Aorta (tissue), 5 donors: ENCODE measurements around the gene CLIC3. TPM values are rescaled to one million over a fixed set of nuclear protein-coding genes. Genes with fewer than 3 reads are reported as not detected.

Experiments used
- ATAC-seq: fragments of 200-7000 bp; cut with Tn5 transposase; one replicate; pipeline ENCODE4 v1.9.1; 2022; ENCODE audit warnings: moderate library complexity; ENCODE audit not compliant: low FRiP score
- DNase-seq, 2 donors: peaks; one replicate each; pipeline ENCODE4 v3.0.0-alpha.2; 2020
- H3K27ac ChIP-seq, 2 donors: one replicate each; pipeline ENCODE4 v1.5.1; 2013; ENCODE audit warnings: low read length in 2 of 2, mild to moderate bottlenecking in 2 of 2, moderate library complexity in 2 of 2, control low read depth in 1 of 2, inconsistent platforms in 1 of 2, low read depth in 1 of 2
- H3K27me3 ChIP-seq, 2 donors: one replicate each; pipeline ENCODE4 v1.6.1; 2013; ENCODE audit warnings: control low read depth in 1 of 2, low read length in 1 of 2, mild to moderate bottlenecking in 1 of 2, moderate library complexity in 1 of 2; ENCODE audit not compliant: insufficient read depth in 2 of 2, control insufficient read depth in 1 of 2
- H3K36me3 ChIP-seq, 2 donors: one replicate each; pipeline ENCODE4 v1.6.1; 2013; ENCODE audit warnings: control low read depth in 1 of 2, low read length in 1 of 2, mild to moderate bottlenecking in 1 of 2; ENCODE audit not compliant: insufficient read depth in 2 of 2, control insufficient read depth in 1 of 2
- H3K4me1 ChIP-seq, 2 donors: one replicate each; pipeline ENCODE4 v1.6.1; 2013; ENCODE audit warnings: low read length in 2 of 2, control low read depth in 1 of 2, mild to moderate bottlenecking in 1 of 2, moderate library complexity in 1 of 2; ENCODE audit not compliant: insufficient read depth in 2 of 2, control insufficient read depth in 1 of 2
- H3K4me3 ChIP-seq, 2 donors: one replicate each; pipeline ENCODE4 v1.5.1; 2013; ENCODE audit warnings: low read length in 2 of 2, control low read depth in 1 of 2, mild to moderate bottlenecking in 1 of 2
- H3K9me3 ChIP-seq: one replicate; pipeline ENCODE4 v1.6.1; 2013; ENCODE audit warnings: mild to moderate bottlenecking, low read length; ENCODE audit not compliant: control insufficient read depth
- WGBS, 2 donors: extraction: QIAGEN DNeasy Blood & Tissue Kit; methylation state at CpG; one replicate each; pipeline ENCODE4 v1.1.7; 2013; 5-methylcytosine and 5-hydroxymethylcytosine counted together
- intact Hi-C, 2 donors: fragments of 100-400 bp; cut with DNase I; formaldehyde crosslinking; loops; one replicate each; pipeline versions ENCODE4 v1.14.2 to v1.15.0; 2022
- long read RNA-seq, 2 donors: library from polyadenylated mRNA; unstranded; transcript quantifications; one replicate each; pipeline ENCODE4 v2.0.0, GENCODE V29; 2020 to 2021
- polyA plus RNA-seq, 2 donors: library from polyadenylated mRNA; stranded (reverse); fragments of 200-250 nt; gene quantifications; one replicate each; pipeline ENCODE4 v1.2.3, GENCODE V29; 2013
- total RNA-seq, 2 donors: library from RNA; stranded (reverse); fragmentation: NEBNext Ultra II Directional; extraction: Animal tissue kit (Norgen Biotek cat#: 25700); gene quantifications; one replicate each; pipeline ENCODE4 v1.2.1, GENCODE V29; 2021
- donor health status: healthy with polysubstance abuse.
- donor health status: Bipolar disorder and iron deficiency.
- donor health status: DM: no; HTN: no; CAD: no.
- donor health status: DM: no; HTN: no; CAD: no.
- donor health status: DM: yes; HTN: yes; CAD: no.

Gene CLIC3
- total RNA-seq (1 to 10 TPM; 3.8 to 7.0 TPM), polyA plus RNA-seq (1 to 10 TPM; 1.6 to 6.7 TPM)
- long read RNA-seq, donor 1, partial matches to known transcripts, result 0 of 2 reads
- long read RNA-seq, donor 1, other reads (novel, unspliced or antisense), result 0 of 2 reads
- long read RNA-seq, donor 2, transcript CLIC3-203 (6 exons, 1,017 nt), result major isoform, 5 of 6 reads
- long read RNA-seq, donor 2, partial matches to known transcripts, result 1 of 6 reads
- long read RNA-seq, donor 2, other reads (novel, unspliced or antisense), result 0 of 6 reads

- ATAC-seq, result no peak
- peaks cover 0 to 4% of the 10 kb centered on the region in 2 donors for H3K4me1 ChIP-seq
- no peaks in the 10 kb centered on the region for H3K36me3 ChIP-seq
- DNase-seq, result peak in 1 of 2 donors; percentile 66
- H3K9me3 ChIP-seq, result no peaks in the 10 kb centered on the region
- no peak within 1 kb of the TSS for H3K4me3 ChIP-seq
- WGBS, 2 donors, result 26 to 27% methylated on average over 34 to 35 of the region's 35 CpGs
- no peaks in the 10 kb centered on the region for H3K27me3 ChIP-seq
- intact Hi-C loops, result loop anchor here in 1 of 2 donors (2.0 to 10.0 kb wide), 2 partner anchors 42 to 152 kb away; partner anchors contain the start of genes AJM1 and PHPT1
- no peak within 1 kb of the TSS for H3K27ac ChIP-seq
These were observed at the start of gene CLIC3 for GRCh38 chr9:136996361-136997292. CLIC3 (minus strand) TSS chr9:136996568; CDS start chr9:136996543, 25 bp downstream.

- Histone ChIP-seq H3K27ac (no peak overlapping the region), H3K36me3 (no peaks in the 10 kb centered on the region), H3K9me3 (no peaks in the 10 kb centered on the region), H3K27me3 (no peaks in the 10 kb centered on the region), H3K4me1 (no peaks in the 10 kb centered on the region), H3K4me3 (peak overlapping the region; percentile 42 to 53)
- ATAC-seq (no peak), DNase-seq (peak in 1 of 2 donors; percentile 79)
- 2% methylated on average over 73 to 96 of the region's 96 CpGs for WGBS, 2 donors
- intact Hi-C loops, result no loop called here
These were observed 49.1 kb upstream of the CLIC3 start for GRCh38 chr9:137045294-137046087.

- Histone ChIP-seq H3K4me1 (no peaks in the 10 kb centered on the region), H3K27me3 (no peaks in the 10 kb centered on the region), H3K4me3 (no peak overlapping the region), H3K36me3 (no peaks in the 10 kb centered on the region), H3K9me3 (no peaks in the 10 kb centered on the region), H3K27ac (no peak overlapping the region)
- ATAC-seq, result peak; percentile 27
- no peak for DNase-seq
- 12 to 14% methylated on average over 17 to 18 of the region's 18 CpGs for WGBS, 2 donors
- intact Hi-C loops, result no loop called here
These were observed 48.3 kb upstream of the CLIC3 start for GRCh38 chr9:137044502-137045177.

- DNase-seq (no peak), ATAC-seq (no peak)
- no peaks in the 10 kb centered on the region for H3K4me1 ChIP-seq
- H3K4me3 ChIP-seq, result no peak overlapping the region
- no peaks in the 10 kb centered on the region for H3K27me3 ChIP-seq
- H3K36me3 ChIP-seq, result no peaks in the 10 kb centered on the region
- no peak overlapping the region for H3K27ac ChIP-seq
- no peaks in the 10 kb centered on the region for H3K9me3 ChIP-seq
- intact Hi-C loops, result no loop called here
- 76 to 83% methylated on average over 12 of the region's 12 CpGs for WGBS, 2 donors
These were observed 47.7 kb upstream of the CLIC3 start for GRCh38 chr9:137044037-137044436.

- H3K4me1 ChIP-seq, result no peaks in the 10 kb centered on the region
- WGBS, 2 donors, result 86 to 87% methylated on average over 33 to 36 of the region's 36 CpGs
- no peaks in the 10 kb centered on the region for H3K27me3 ChIP-seq
- no peak overlapping the region for H3K27ac ChIP-seq
- H3K36me3 ChIP-seq, result no peaks in the 10 kb centered on the region
- peak; percentile 36 for ATAC-seq
- no peak overlapping the region for H3K4me3 ChIP-seq
- intact Hi-C loops, result no loop called here
- DNase-seq, result no peak
- no peaks in the 10 kb centered on the region for H3K9me3 ChIP-seq
These were observed 46.7 kb upstream of the CLIC3 start for GRCh38 chr9:137042751-137043727.

GRCh38 chr9:137041124-137041523 is 44.8 kb upstream of the CLIC3 start:
- intact Hi-C loops, result no loop called here
- Histone ChIP-seq H3K36me3 (no peaks in the 10 kb centered on the region), H3K4me1 (no peaks in the 10 kb centered on the region), H3K4me3 (no peak overlapping the region), H3K27ac (no peak overlapping the region), H3K27me3 (no peaks in the 10 kb centered on the region), H3K9me3 (no peaks in the 10 kb centered on the region)
- no peak for ATAC-seq
- DNase-seq, result no peak
- WGBS, 2 donors, result 71 to 72% methylated on average over 16 of the region's 16 CpGs

- ATAC-seq, result no peak
- H3K4me1 ChIP-seq, result no peaks in the 10 kb centered on the region
- no peak overlapping the region for H3K4me3 ChIP-seq
- intact Hi-C loops, result no loop called here
- H3K27me3 ChIP-seq, result no peaks in the 10 kb centered on the region
- H3K9me3 ChIP-seq, result no peaks in the 10 kb centered on the region
- no peak overlapping the region for H3K27ac ChIP-seq
- WGBS, 2 donors, result 89% methylated on average over 23 of the region's 23 CpGs
- DNase-seq, result no peak
- no peaks in the 10 kb centered on the region for H3K36me3 ChIP-seq
These were observed 44.2 kb upstream of the CLIC3 start for GRCh38 chr9:137040568-137040967.
